Measurements from ENCODE around the gene RCOR1. TPM values are rescaled to one million over a fixed set of nuclear protein-coding genes. Genes with fewer than 3 reads are reported as not detected.

The RCOR1 gene
- total RNA-seq, 1 donor from 2014 or later: 19.7 TPM

DNA sequence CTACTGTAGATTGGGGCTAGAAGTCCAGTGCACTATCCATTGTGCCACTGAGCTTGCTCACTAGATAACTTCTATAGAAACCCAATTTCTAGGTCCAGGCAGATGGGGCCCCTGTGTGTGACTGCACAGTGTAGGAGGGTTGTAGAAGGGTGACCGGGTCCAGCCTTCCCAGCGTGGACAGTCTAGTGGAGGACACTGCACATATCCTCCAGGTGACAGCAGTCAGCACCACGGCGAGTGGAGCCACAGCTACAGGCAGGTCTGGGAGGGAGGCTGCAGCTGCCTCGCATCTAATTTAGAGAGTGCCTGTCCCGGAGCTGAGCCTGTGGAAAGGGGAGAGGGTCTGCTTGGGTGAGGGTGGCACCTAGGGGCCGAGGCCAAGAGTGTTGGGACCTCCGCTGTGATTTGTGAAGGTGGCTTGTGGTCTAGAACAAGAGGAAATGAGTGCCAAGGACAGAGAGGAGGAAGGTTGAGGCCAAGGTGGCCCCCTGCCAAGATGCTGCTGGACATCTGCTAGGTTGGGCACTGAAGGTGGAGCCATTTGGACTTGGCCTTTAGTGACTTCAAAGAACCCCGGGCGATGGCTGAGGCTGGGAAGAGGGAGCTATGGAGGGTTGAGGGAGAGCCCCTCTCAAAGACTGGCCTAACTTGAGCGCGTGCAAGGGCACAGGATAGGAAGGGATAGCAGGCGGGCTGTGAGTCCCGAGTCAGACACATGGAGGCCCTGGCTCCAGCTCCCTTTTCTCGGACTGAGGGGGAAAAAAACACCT is 138.8 kb downstream of the RCOR1 start:
- no peak overlapping the region for H3K4me3 ChIP-seq (ENCODE audit: low read depth, low read length)
- no peak for DNase-seq (ENCODE audit: low read depth)
- no peaks in the 10 kb centered on the region for H3K27me3 ChIP-seq (ENCODE audit: control insufficient read depth, insufficient read depth, low read length)
- peaks cover 23% of the 10 kb centered on the region for H3K36me3 ChIP-seq (ENCODE audit: control insufficient read depth, insufficient read depth, low read length)
- TF ChIP-seq, protein P1, sequence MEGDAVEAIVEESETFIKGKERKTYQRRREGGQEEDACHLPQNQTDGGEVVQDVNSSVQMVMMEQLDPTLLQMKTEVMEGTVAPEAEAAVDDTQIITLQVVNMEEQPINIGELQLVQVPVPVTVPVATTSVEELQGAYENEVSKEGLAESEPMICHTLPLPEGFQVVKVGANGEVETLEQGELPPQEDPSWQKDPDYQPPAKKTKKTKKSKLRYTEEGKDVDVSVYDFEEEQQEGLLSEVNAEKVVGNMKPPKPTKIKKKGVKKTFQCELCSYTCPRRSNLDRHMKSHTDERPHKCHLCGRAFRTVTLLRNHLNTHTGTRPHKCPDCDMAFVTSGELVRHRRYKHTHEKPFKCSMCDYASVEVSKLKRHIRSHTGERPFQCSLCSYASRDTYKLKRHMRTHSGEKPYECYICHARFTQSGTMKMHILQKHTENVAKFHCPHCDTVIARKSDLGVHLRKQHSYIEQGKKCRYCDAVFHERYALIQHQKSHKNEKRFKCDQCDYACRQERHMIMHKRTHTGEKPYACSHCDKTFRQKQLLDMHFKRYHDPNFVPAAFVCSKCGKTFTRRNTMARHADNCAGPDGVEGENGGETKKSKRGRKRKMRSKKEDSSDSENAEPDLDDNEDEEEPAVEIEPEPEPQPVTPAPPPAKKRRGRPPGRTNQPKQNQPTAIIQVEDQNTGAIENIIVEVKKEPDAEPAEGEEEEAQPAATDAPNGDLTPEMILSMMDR (IDR thresholded peaks at IDR 0.05; ENCODE audit: insufficient read depth, low read length, severe bottlenecking): no peak
- FAIRE-seq: no peak

DNA sequence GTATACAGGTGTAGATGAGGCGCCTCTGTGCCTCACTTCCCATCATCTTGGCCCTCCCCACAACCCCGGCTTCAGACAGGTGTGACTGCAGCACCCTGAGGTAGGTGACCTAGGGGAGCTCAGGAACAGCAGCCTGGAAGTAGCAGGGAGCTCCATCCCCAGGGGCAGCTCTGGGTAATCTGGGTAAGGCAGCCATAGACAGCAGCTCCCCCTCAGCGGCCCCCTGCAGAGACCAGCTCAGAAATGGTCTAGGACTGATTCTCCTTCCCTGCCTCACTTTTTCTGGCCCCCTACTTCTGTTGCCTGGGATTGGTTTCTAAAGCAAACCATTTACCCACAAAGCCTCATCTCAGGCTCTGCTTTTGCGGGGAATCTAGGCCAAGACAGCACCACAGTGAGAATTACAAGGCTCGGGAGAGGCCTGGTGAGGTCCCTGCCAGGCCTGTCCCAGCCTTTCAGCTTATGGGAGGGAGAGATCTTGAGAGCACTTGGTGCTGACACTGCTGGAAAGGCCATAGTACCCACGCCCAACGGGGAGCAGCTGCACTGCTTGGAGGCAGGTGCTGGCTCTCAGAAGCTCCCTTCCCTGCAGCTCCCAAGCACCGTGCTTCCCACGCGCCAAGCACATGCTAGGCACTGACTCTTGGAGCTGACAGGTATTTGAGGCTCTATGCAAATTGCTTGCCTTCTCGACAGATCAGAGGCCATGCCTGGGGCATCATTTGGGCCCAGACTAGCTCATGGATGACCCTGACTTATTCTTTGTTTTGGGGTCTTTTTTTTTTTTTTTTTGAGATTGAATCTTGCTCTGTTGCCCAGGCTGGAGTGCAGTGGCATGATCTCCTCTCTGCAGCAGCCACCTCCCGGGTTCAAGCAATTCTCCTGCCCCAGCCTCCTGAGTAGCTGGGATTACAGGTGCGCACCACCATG is 139.7 kb downstream of the RCOR1 start:
- FAIRE-seq: no peak
- Histone ChIP-seq H3K36me3 (ENCODE audit: control insufficient read depth, insufficient read depth, low read length) (peaks cover 20% of the 10 kb centered on the region), H3K4me3 (ENCODE audit: low read depth, low read length) (no peak overlapping the region), H3K27me3 (ENCODE audit: control insufficient read depth, insufficient read depth, low read length) (no peaks in the 10 kb centered on the region)
- DNase-seq (ENCODE audit: low read depth): no peak
- TF ChIP-seq, protein P1 (IDR thresholded peaks at IDR 0.05; ENCODE audit: insufficient read depth, low read length, severe bottlenecking): no peak

DNA sequence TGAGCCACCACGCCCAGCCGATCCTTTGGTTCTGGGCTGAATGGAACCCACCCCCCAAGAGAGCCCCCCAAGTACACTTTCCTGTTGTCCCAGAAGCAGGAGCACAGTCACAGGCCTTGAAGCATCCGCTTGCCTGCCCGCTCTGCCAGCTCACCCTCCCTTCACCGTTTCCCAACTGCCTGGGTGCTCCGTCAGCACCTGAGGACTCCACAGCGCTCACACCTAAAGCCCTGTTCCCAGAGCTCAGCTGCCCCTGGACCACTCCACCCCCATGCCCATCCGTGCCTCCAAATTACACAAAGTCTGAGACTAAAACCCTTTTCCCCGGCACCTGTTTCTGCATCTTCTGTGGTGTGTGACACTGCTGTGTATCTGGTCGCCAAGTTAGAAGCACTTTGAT is 140.5 kb downstream of the RCOR1 start:
- Histone ChIP-seq H3K36me3 (ENCODE audit: control insufficient read depth, insufficient read depth, low read length) (peaks cover 23% of the 10 kb centered on the region), H3K27me3 (ENCODE audit: control insufficient read depth, insufficient read depth, low read length) (no peaks in the 10 kb centered on the region), H3K4me3 (ENCODE audit: low read depth, low read length) (no peak overlapping the region)
- no peak for FAIRE-seq
- TF ChIP-seq, protein P1 (IDR thresholded peaks at IDR 0.05; ENCODE audit: insufficient read depth, low read length, severe bottlenecking): no peak
- no peak for DNase-seq (ENCODE audit: low read depth)

DNA sequence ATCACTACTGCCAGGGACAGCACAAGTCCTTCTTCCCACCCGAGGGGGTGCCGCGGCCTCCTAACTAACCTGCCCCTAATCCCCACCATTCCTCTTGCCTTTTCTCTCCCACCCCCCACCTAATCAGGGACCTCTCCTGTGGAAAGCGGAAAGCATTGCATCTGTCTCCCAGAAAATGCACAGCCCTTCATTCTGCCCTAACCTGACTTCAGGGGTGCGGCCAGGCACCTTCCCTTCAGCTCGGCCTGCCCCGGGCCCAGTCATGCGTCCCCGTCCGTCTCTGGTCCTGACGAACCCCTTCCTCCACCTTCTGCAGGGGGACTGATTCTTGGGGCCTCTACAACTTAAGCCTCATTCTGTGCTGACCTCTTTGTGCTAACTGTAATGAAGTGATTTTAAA is 140.9 kb downstream of the RCOR1 start:
- Histone ChIP-seq H3K27me3 (ENCODE audit: control insufficient read depth, insufficient read depth, low read length) (no peaks in the 10 kb centered on the region), H3K36me3 (ENCODE audit: control insufficient read depth, insufficient read depth, low read length) (peaks cover 20% of the 10 kb centered on the region), H3K4me3 (ENCODE audit: low read depth, low read length) (no peak overlapping the region)
- FAIRE-seq: no peak
- DNase-seq (ENCODE audit: low read depth): no peak
- TF ChIP-seq, protein P1 (IDR thresholded peaks at IDR 0.05; ENCODE audit: insufficient read depth, low read length, severe bottlenecking): no peak

DNA sequence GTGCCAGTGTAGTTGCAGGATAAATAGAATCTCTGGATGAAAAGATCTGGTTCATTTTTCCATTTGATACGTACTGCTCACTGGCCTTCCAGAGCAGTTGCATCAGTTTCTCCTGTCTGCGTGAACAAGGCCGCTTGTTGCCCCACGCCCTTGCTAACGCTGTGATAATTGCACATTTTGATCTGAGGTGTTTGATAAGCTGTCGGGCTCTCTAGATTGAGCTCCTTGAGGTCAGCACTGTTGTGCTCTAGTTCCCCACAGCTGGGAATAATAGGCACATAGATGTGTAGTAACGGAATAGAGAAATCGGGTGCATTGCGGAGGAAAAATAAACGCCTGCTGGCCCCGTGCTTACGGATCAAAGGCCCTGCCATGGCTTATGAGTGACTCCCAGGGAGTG is 142.0 kb downstream of the RCOR1 start:
- DNase-seq (ENCODE audit: low read depth) (no peak), FAIRE-seq (no peak)
- TF ChIP-seq, protein P1 (IDR thresholded peaks at IDR 0.05; ENCODE audit: insufficient read depth, low read length, severe bottlenecking): no peak
- no peaks in the 10 kb centered on the region for H3K27me3 ChIP-seq (ENCODE audit: control insufficient read depth, insufficient read depth, low read length)
- no peak overlapping the region for H3K4me3 ChIP-seq (ENCODE audit: low read depth, low read length)
- H3K36me3 ChIP-seq (ENCODE audit: control insufficient read depth, insufficient read depth, low read length): peaks cover 14% of the 10 kb centered on the region

Measured in bronchial epithelial cell (primary cell).